ENCODE measurements around the gene FSTL3. TPM values are rescaled to one million over a fixed set of nuclear protein-coding genes. Genes with fewer than 3 reads are reported as not detected.

FSTL3 gene
- total and polyA plus RNA-seq, 9 donors: 14.5 to 24.3 (median 18.5) TPM

DNA sequence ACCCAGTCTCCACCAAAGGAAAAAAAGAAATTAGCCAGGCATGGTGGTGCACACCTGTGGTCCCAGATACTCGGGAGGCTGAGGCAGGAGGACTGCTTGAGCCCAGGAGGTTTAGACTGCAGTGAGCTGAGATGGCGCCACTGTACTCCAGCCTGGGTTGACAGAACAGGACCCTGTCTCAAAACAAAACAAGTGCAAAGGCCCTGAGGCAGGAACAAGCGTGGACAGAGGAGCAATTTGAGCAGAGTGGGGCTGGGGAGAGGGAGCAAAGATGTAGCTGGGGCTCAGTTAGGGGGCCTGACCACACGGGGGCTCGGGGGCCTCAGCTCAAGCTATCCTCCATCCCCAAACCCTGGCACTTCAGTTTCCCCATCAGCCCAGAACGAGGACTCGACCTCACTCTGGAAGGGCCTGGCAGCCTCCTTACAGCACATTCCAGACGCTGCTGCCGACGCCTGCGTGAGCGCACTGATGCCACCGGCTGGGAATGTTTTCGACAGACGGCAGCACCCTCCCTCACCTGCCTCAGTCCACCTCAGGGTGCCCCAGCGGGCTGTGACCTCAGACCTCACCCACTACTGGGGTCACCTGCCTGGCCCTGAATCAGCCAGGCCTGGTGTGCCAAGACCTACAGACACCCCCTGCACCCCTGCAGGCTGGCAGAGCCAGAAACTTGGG lies 41.1 kb upstream of the FSTL3 start:
- 79% methylated on average over 14 of the region's 16 CpGs for WGBS (ENCODE audit: insufficient coverage)

DNA sequence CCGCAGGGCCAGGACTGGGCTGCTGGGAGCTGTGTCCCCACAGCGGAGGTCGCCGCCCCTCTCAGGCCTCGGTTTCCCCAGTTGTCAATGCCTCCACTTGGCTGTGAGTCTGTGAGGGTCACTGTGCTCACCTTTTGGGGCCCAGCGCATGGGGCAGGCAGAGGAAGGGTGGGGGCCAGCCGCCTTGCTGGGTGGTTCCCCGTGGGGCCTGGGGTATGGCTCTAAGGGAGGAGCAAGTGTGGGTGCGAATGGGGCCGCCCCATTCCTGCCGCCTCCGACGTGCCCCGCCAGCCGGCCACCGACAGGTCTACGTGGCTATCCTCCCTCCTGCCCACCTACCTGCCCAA lies 37.3 kb upstream of the FSTL3 start:
- 66% methylated on average over 11 of the region's 17 CpGs for whole genome bisulfite sequencing (ENCODE audit: insufficient coverage)
- no peaks in the 10 kb centered on the region for H3K9me3 ChIP-seq (replicated peaks; ENCODE audit: control insufficient read depth, low read depth, low read length)
- no peaks in the 10 kb centered on the region for H3K36me3 ChIP-seq (ENCODE audit: control insufficient read depth, insufficient read depth, low read length)
- peaks cover 15% of the 10 kb centered on the region for H3K4me1 ChIP-seq (ENCODE audit: control insufficient read depth, insufficient read depth, low read length)
- H3K27ac ChIP-seq (ENCODE audit: low read length): no peak overlapping the region
- peaks cover 18% of the 10 kb centered on the region for H3K27me3 ChIP-seq (ENCODE audit: control insufficient read depth, insufficient read depth, low read length)
- H3K4me3 ChIP-seq (ENCODE audit: low read length): no peak overlapping the region
- no peak for DNase-seq

More for the DNA sequence above, 41.1 kb upstream of the FSTL3 start:
- Histone ChIP-seq H3K36me3 (ENCODE audit: control insufficient read depth, insufficient read depth, low read length) (peaks cover 6% of the 10 kb centered on the region), H3K27ac (ENCODE audit: low read length) (no peak overlapping the region), H3K4me1 (ENCODE audit: control insufficient read depth, insufficient read depth, low read length) (peaks cover 32% of the 10 kb centered on the region), H3K9me3 (replicated peaks; ENCODE audit: control insufficient read depth, low read depth, low read length) (no peaks in the 10 kb centered on the region), H3K4me3 (ENCODE audit: low read length) (no peak overlapping the region), H3K27me3 (ENCODE audit: control insufficient read depth, insufficient read depth, low read length) (peaks cover 18% of the 10 kb centered on the region)
- no peak for DNase-seq

DNA sequence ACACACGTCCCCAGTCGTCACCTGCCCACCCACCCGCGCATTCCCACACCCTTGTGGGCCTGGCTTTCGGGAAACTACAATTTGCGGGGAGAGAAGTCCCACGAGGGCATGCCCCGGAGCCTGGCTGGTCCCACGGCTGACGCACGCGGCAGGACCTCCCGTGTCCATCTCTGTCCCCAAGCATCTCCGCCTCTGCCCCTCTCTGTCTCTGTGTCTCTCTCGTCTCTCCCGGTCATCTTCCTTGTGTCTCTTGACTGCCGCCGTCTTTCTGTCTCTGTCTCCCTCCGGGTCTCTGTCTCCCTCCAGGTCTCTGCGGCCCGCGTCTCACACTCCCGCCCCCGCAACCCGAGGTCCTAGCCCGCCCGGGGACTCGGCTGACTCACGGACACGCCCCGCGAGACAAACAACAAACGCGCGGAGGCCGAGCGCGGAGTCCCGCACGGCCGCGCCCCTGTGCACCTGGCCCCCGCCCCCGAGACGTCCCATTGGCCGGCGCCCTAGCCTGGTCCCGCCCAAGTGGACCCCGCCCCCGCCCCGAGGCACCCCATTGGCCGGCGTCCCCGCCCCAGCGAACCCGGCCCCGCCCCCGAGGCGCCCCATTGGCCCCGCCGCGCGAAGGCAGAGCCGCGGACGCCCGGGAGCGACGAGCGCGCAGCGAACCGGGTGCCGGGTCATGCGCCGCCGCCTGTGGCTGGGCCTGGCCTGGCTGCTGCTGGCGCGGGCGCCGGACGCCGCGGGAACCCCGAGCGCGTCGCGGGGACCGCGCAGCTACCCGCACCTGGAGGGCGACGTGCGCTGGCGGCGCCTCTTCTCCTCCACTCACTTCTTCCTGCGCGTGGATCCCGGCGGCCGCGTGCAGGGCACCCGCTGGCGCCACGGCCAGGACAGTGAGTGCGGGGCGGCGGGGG lies 36.7 kb upstream of the FSTL3 start, which contains the start of gene FGF22:
TSS of gene FGF22 (plus strand) at position 627 of the 908 bp plus-strand sequence. CDS start at position 674, 47 bp downstream.
- Histone ChIP-seq H3K27ac (ENCODE audit: low read length) (no peak within 1 kb of the TSS), H3K9me3 (replicated peaks; ENCODE audit: control insufficient read depth, low read depth, low read length) (no peaks in the 10 kb centered on the region), H3K4me3 (ENCODE audit: low read length) (peak within 1 kb of the TSS; percentile 34), H3K36me3 (ENCODE audit: control insufficient read depth, insufficient read depth, low read length) (peaks cover 1% of the 10 kb centered on the region), H3K4me1 (ENCODE audit: control insufficient read depth, insufficient read depth, low read length) (peaks cover 9% of the 10 kb centered on the region), H3K27me3 (ENCODE audit: control insufficient read depth, insufficient read depth, low read length) (peaks cover 18% of the 10 kb centered on the region)
- 5% methylated on average over 100 of the region's 109 CpGs for WGBS (ENCODE audit: insufficient coverage)
- DNase-seq: peak; percentile 91

DNA sequence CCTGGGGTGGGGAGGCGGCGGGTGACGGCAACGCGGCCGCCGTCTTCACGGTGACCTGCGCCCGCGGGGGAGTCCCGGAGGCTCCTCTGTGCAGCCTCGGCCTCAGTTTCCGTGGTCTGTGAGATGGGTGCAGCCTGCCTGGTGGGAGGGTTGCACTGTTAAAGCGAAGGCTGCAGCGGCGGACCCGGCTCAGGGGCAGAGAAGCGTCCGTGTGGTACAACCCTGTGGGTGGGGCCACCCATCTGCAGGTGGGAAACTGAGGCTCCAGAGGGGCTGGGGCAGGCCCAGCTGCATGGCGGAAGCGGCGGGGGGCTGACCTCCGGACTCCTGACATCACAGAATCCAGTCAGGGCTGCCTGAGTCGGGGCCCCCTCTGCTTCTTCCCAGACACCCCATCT lies 36.0 kb upstream of the FSTL3 start:
- WGBS (ENCODE audit: insufficient coverage): 35% methylated on average over 24 of the region's 25 CpGs
- DNase-seq: no peak
- Histone ChIP-seq H3K36me3 (ENCODE audit: control insufficient read depth, insufficient read depth, low read length) (peaks cover 7% of the 10 kb centered on the region), H3K27ac (ENCODE audit: low read length) (no peak overlapping the region), H3K4me3 (ENCODE audit: low read length) (no peak overlapping the region), H3K27me3 (ENCODE audit: control insufficient read depth, insufficient read depth, low read length) (peaks cover 18% of the 10 kb centered on the region), H3K9me3 (replicated peaks; ENCODE audit: control insufficient read depth, low read depth, low read length) (no peaks in the 10 kb centered on the region), H3K4me1 (ENCODE audit: control insufficient read depth, insufficient read depth, low read length) (peaks cover 9% of the 10 kb centered on the region)

DNA sequence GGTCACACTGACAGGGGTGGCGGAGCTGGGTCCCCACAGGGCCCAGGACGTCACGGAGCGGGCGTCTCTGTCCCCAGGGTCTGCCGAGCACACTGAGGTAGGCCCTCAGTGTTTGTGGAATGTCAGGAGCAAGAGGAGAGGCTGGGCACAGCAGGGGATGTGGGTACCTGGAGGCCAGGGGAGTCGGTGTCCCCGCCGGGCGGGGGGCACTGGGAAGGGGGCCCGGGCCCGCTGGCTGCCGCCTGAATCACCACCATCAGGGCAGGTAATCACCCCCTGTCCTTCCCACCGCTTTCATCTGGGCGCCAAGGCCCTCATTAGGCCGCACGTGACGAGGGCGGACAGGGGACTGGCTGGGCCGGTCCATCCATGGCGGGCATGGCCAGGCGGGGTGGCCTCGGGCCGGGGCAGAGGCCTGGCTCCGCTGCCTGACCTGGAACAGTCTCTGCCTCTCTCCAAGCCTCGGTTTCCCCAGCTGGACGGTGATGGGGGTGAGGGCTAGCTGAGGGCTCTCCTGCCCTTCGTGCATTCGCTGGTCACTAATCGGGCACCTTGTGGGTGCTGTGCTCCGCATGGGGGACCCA lies 35.5 kb upstream of the FSTL3 start:
- Histone ChIP-seq H3K9me3 (replicated peaks; ENCODE audit: control insufficient read depth, low read depth, low read length) (no peaks in the 10 kb centered on the region), H3K4me3 (ENCODE audit: low read length) (no peak overlapping the region), H3K27ac (ENCODE audit: low read length) (no peak overlapping the region), H3K27me3 (ENCODE audit: control insufficient read depth, insufficient read depth, low read length) (peaks cover 18% of the 10 kb centered on the region), H3K36me3 (ENCODE audit: control insufficient read depth, insufficient read depth, low read length) (peaks cover 9% of the 10 kb centered on the region), H3K4me1 (ENCODE audit: control insufficient read depth, insufficient read depth, low read length) (peaks cover 9% of the 10 kb centered on the region)
- 88% methylated on average over 21 of the region's 31 CpGs for WGBS (ENCODE audit: insufficient coverage)
- no peak for DNase-seq

DNA sequence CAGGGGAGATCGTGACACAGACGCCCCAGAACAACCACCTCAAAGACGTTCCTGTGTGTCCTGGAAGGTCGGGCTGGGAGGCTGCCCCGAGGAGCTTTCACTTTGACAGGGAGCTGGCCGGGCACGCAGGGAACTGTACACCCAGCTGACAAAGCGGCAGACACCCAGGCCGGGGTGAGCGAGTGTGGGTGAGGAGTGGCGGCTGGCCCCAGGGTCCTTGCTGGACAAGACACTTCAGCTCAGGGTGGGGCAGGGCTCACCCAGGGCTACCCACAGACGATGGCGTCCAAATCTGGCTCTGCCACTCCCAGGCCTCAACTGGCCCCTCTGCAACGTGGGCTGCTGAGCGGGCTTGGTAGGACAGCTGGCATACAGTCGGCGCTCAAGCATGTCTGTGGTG lies 34.5 kb upstream of the FSTL3 start:
- Histone ChIP-seq H3K9me3 (replicated peaks; ENCODE audit: control insufficient read depth, low read depth, low read length) (no peaks in the 10 kb centered on the region), H3K27ac (ENCODE audit: low read length) (no peak overlapping the region), H3K4me1 (ENCODE audit: control insufficient read depth, insufficient read depth, low read length) (peaks cover 9% of the 10 kb centered on the region), H3K27me3 (ENCODE audit: control insufficient read depth, insufficient read depth, low read length) (peaks cover 18% of the 10 kb centered on the region), H3K36me3 (ENCODE audit: control insufficient read depth, insufficient read depth, low read length) (peaks cover 18% of the 10 kb centered on the region), H3K4me3 (ENCODE audit: low read length) (no peak overlapping the region)
- 84% methylated on average over 15 of the region's 17 CpGs for WGBS (ENCODE audit: insufficient coverage)
- DNase-seq: no peak

DNA sequence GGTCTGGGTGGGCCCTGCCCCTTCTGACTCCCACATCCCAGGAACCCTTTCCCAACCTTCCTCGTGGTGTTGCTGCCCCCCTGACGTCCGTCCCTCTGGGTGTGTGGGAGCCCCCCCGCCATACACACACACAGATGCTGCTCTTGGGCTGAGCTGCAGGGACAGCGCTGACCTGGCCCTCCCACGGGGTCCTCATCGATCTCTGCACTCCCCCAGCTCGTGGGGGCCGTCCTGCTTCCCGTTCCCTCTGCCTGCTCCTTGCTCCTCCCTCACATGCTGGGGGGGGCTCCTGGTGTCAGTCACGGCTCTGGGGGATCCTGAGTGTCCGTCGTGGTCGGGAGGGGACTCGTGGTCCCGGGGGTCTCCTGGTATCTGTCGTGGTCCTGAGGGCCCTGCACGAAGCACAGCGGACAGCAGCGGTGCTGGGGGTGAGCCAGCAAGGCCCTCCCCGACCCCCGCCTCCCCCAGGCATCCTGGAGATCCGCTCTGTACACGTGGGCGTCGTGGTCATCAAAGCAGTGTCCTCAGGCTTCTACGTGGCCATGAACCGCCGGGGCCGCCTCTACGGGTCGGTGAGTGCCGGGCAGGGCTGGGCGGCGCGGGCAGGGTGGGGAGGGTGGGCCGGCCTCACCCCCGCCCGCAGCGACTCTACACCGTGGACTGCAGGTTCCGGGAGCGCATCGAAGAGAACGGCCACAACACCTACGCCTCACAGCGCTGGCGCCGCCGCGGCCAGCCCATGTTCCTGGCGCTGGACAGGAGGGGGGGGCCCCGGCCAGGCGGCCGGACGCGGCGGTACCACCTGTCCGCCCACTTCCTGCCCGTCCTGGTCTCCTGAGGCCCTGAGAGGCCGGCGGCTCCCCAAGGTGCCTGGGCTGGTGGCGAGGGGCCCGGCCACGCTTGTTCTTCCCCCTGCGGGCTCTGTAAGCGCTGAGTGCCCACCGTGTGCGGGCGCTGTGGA lies 33.1 kb upstream of the FSTL3 start:
- Histone ChIP-seq H3K4me1 (ENCODE audit: control insufficient read depth, insufficient read depth, low read length) (peaks cover 9% of the 10 kb centered on the region), H3K27me3 (ENCODE audit: control insufficient read depth, insufficient read depth, low read length) (peaks cover 12% of the 10 kb centered on the region), H3K36me3 (ENCODE audit: control insufficient read depth, insufficient read depth, low read length) (peaks cover 24% of the 10 kb centered on the region), H3K27ac (ENCODE audit: low read length) (no peak overlapping the region), H3K4me3 (ENCODE audit: low read length) (no peak overlapping the region), H3K9me3 (replicated peaks; ENCODE audit: control insufficient read depth, low read depth, low read length) (no peaks in the 10 kb centered on the region)
- WGBS (ENCODE audit: insufficient coverage): 64% methylated on average over 66 of the region's 70 CpGs
- DNase-seq: no peak

DNA sequence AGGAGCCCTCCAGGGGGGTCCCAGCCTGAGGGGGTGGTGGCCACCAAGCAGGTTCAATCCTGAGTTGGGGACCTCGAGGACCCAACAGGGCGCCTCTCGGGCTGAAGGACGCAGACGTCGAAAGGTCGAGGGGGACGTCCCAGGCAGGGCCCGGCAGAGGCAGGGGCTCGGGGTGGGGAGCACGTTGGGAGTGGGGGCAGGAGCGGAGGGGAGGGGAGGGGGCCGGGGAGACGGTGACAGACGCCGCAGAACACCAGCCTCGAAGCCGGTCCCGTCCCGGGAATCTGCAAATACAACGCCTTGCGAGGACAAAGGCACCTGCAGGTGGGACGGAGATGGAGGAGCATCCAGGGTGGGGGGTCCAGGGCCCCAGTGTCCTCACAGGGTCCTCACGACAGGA lies 32.5 kb upstream of the FSTL3 start:
- Histone ChIP-seq H3K36me3 (ENCODE audit: control insufficient read depth, insufficient read depth, low read length) (peaks cover 29% of the 10 kb centered on the region), H3K27ac (ENCODE audit: low read length) (no peak overlapping the region), H3K4me1 (ENCODE audit: control insufficient read depth, insufficient read depth, low read length) (peaks cover 8% of the 10 kb centered on the region), H3K9me3 (replicated peaks; ENCODE audit: control insufficient read depth, low read depth, low read length) (no peaks in the 10 kb centered on the region), H3K4me3 (ENCODE audit: low read length) (no peak overlapping the region), H3K27me3 (ENCODE audit: control insufficient read depth, insufficient read depth, low read length) (peaks cover 6% of the 10 kb centered on the region)
- DNase-seq: no peak
- WGBS (ENCODE audit: insufficient coverage): 68% methylated on average over 17 of the region's 24 CpGs

DNA sequence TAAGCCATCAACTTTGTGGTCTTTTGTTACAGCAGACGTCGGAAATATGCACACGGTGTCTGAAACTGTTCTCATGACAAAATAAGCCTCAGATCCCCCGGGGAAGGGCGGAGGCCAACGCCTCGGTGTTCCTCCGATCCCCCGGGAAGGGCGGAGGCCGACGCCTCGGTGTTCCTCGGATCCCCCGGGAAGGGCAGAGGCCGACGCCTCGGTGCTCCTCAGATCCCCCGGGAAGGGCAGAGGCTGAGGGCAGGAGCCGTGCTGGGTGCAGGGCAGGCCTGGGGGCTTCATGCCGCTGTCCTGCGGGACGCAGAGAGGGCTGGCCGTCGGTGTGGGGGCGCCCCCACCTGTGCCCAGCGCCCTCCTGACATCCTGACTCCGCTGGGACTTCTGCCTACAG lies 31.8 kb upstream of the FSTL3 start:
- peaks cover 1% of the 10 kb centered on the region for H3K4me1 ChIP-seq (ENCODE audit: control insufficient read depth, insufficient read depth, low read length)
- 77% methylated on average over 26 of the region's 28 CpGs for WGBS (ENCODE audit: insufficient coverage)
- H3K27ac ChIP-seq (ENCODE audit: low read length): no peak overlapping the region
- peaks cover 35% of the 10 kb centered on the region for H3K36me3 ChIP-seq (ENCODE audit: control insufficient read depth, insufficient read depth, low read length)
- no peak overlapping the region for H3K4me3 ChIP-seq (ENCODE audit: low read length)
- no peaks in the 10 kb centered on the region for H3K9me3 ChIP-seq (replicated peaks; ENCODE audit: control insufficient read depth, low read depth, low read length)
- H3K27me3 ChIP-seq (ENCODE audit: control insufficient read depth, insufficient read depth, low read length): no peaks in the 10 kb centered on the region
- no peak for DNase-seq

Data from muscle of leg (tissue), 11 donors.